Hepatocyte (in vitro differentiated cells): Measurements from ENCODE around the gene METTL25. TPM values are rescaled to one million over a fixed set of nuclear protein-coding genes. Genes with fewer than 3 reads are reported as not detected.

Source experiments
- DNase-seq: peaks from one replicate; pipeline ENCODE4 v3.0.0-alpha.2; 2016; ENCODE audit warnings: low spot score
- H2AFZ ChIP-seq: fragments of 200-600 bp; sonication (generic); 2 replicates; pipeline ENCODE4 v1.6.0; 2016; ENCODE audit warnings: antibody characterized with exemption, mild to moderate bottlenecking
- H3K27ac ChIP-seq: fragments of 200-600 bp; sonication (generic); 2 replicates; pipeline ENCODE4 v1.5.1; 2016; ENCODE audit warnings: mild to moderate bottlenecking
- H3K27me3 ChIP-seq: fragments of 200-600 bp; sonication (generic); 2 replicates; pipeline ENCODE4 v1.6.1; 2016
- H3K36me3 ChIP-seq: fragments of 200-600 bp; sonication (generic); replicated peaks from 2 replicates; pipeline ENCODE4 v1.5.1; 2016; ENCODE audit warnings: low read depth; ENCODE audit not compliant: insufficient read depth
- H3K4me1 ChIP-seq: fragments of 200-600 bp; sonication (generic); 2 replicates; pipeline ENCODE4 v1.5.1; 2016; ENCODE audit warnings: mild to moderate bottlenecking, moderate library complexity; ENCODE audit not compliant: insufficient read depth
- H3K4me2 ChIP-seq: fragments of 200-600 bp; sonication (generic); 2 replicates; pipeline ENCODE4 v1.6.0; 2016
- H3K4me3 ChIP-seq: fragments of 200-600 bp; sonication (generic); 2 replicates; pipeline ENCODE4 v1.5.1; 2016; ENCODE audit warnings: mild to moderate bottlenecking
- H3K79me2 ChIP-seq: fragments of 200-600 bp; sonication (generic); 2 replicates; pipeline ENCODE4 v1.6.0; 2017; ENCODE audit warnings: mild to moderate bottlenecking
- H3K9me2 ChIP-seq: fragments of 200-600 bp; sonication (generic); replicated peaks from 2 replicates; pipeline ENCODE4 v1.6.0; 2017; ENCODE audit warnings: mild to moderate bottlenecking; ENCODE audit not compliant: insufficient read depth
- H3K9me3 ChIP-seq: fragments of 200-600 bp; sonication (generic); 2 replicates; pipeline ENCODE4 v1.5.1; 2016; ENCODE audit warnings: low read depth, mild to moderate bottlenecking
- H4K20me1 ChIP-seq: fragments of 200-600 bp; sonication (generic); 2 replicates; pipeline ENCODE4 v1.6.0; 2016; ENCODE audit warnings: mild to moderate bottlenecking; ENCODE audit not compliant: insufficient read depth, poor library complexity, severe bottlenecking
- CTCF ChIP-seq: fragments of 200-600 bp; sonication (generic); IDR thresholded peaks from 2 replicates; pipeline ENCODE4 v1.5.1; 2016; ENCODE audit warnings: antibody characterized with exemption, mild to moderate bottlenecking; ENCODE audit not compliant: poor library complexity
- EZH2 ChIP-seq: fragments of 200-600 bp; sonication (generic); IDR thresholded peaks from 2 replicates; pipeline ENCODE4 v1.6.1; 2016; ENCODE audit warnings: antibody characterized with exemption, mild to moderate bottlenecking, borderline replicate concordance
- EZH2phosphoT487 ChIP-seq: fragments of 200-600 bp; sonication (generic); IDR thresholded peaks from one replicate; pipeline ENCODE4 v1.6.1; 2018; ENCODE audit warnings: antibody characterized with exemption, mild to moderate bottlenecking, low read depth, moderate library complexity; ENCODE audit not compliant: unreplicated experiment, severe bottlenecking
- WGBS: methylation state at CpG from one replicate; pipeline ENCODE4 v1.1.6; 2016; ENCODE audit warnings: low lambda C conversion rate; ENCODE audit errors: missing lambda C conversion rate; 5-methylcytosine and 5-hydroxymethylcytosine counted together
- polyA plus RNA-seq: library from polyadenylated mRNA; unstranded; fragments of >200 nt; fragmentation: Nextera tagmentation; extraction: Ambion mirVana; gene quantifications from 2 replicates; pipeline ENCODE4 v1.2.1, GENCODE V29; 2016
- total RNA-seq: library from RNA; depleted of rRNA; stranded (reverse); fragments of >200 nt; gene quantifications from 2 replicates; pipeline ENCODE4 v1.2.3, GENCODE V29; 2014

METTL25 gene
- total and polyA plus RNA-seq, 2 experiments from 2014 or later, result 9.9 to 21.9 TPM

- Histone ChIP-seq H3K4me2 (no peak overlapping the region), H3K9me2 (no peaks in the 10 kb centered on the region), H3K36me3 (no peaks in the 10 kb centered on the region), H3K4me1 (no peaks in the 10 kb centered on the region), H4K20me1 (no peaks in the 10 kb centered on the region), H3K27ac (no peak overlapping the region), H2AFZ (no peak overlapping the region), H3K9me3 (no peaks in the 10 kb centered on the region), H3K4me3 (no peak overlapping the region), H3K27me3 (no peaks in the 10 kb centered on the region), H3K79me2 (no peaks in the 10 kb centered on the region)
- TF ChIP-seq EZH2phosphoT487 (no peak), CTCF (no peak), EZH2 (no peak)
- 85% methylated on average over 4 of the region's 4 CpGs for WGBS
- DNase-seq, result no peak
These were observed 53.4 kb downstream of the METTL25 start for GRCh38 chr12:82411546-82412230.

- 93% methylated on average over 1 of the region's 1 CpG for WGBS
- Histone ChIP-seq H3K4me2 (no peak overlapping the region), H3K27me3 (no peaks in the 10 kb centered on the region), H3K36me3 (no peaks in the 10 kb centered on the region), H3K79me2 (no peaks in the 10 kb centered on the region), H2AFZ (no peak overlapping the region), H3K27ac (no peak overlapping the region), H3K4me3 (no peak overlapping the region), H3K4me1 (no peaks in the 10 kb centered on the region), H3K9me3 (no peaks in the 10 kb centered on the region), H3K9me2 (no peaks in the 10 kb centered on the region), H4K20me1 (no peaks in the 10 kb centered on the region)
- DNase-seq, result no peak
- no peak for TF ChIP-seq EZH2
- no peak for TF ChIP-seq EZH2phosphoT487
These were observed 53.9 kb downstream of the METTL25 start for GRCh38 chr12:82412246-82412645.

GRCh38 chr12:82414044-82414443 lies 55.7 kb downstream of the METTL25 start:
- WGBS, result 65% methylated on average over 2 of the region's 2 CpGs
- H3K4me3 ChIP-seq, result no peak overlapping the region
- no peak for TF ChIP-seq EZH2phosphoT487
- TF ChIP-seq EZH2, result no peak
- no peak for TF ChIP-seq CTCF

GRCh38 chr12:82414926-82415325 lies 56.6 kb downstream of the METTL25 start:
- no peak for TF ChIP-seq CTCF
- no peak for TF ChIP-seq EZH2
- TF ChIP-seq EZH2phosphoT487, result no peak
- Histone ChIP-seq H3K36me3 (no peaks in the 10 kb centered on the region), H3K9me3 (no peaks in the 10 kb centered on the region), H3K9me2 (no peaks in the 10 kb centered on the region), H2AFZ (no peak overlapping the region), H3K27ac (no peak overlapping the region), H3K27me3 (no peaks in the 10 kb centered on the region), H3K4me1 (no peaks in the 10 kb centered on the region), H3K4me3 (no peak overlapping the region), H3K79me2 (no peaks in the 10 kb centered on the region), H4K20me1 (no peaks in the 10 kb centered on the region), H3K4me2 (no peak overlapping the region)
- no peak for DNase-seq
- 70% methylated on average over 1 of the region's 1 CpG for WGBS

More at GRCh38 chr12:82414044-82414443, 55.7 kb downstream of the METTL25 start:
- no peaks in the 10 kb centered on the region for H3K36me3 ChIP-seq
- H3K27ac ChIP-seq, result no peak overlapping the region
- H3K4me2 ChIP-seq, result no peak overlapping the region
- no peaks in the 10 kb centered on the region for H3K79me2 ChIP-seq
- no peak for DNase-seq
- H3K4me1 ChIP-seq, result no peaks in the 10 kb centered on the region
- H4K20me1 ChIP-seq, result no peaks in the 10 kb centered on the region
- H2AFZ ChIP-seq, result no peak overlapping the region
- no peaks in the 10 kb centered on the region for H3K9me2 ChIP-seq
- no peaks in the 10 kb centered on the region for H3K27me3 ChIP-seq
- H3K9me3 ChIP-seq, result no peaks in the 10 kb centered on the region
